ENCODE data around the gene ZNF835.

Gene ZNF835

GRCh38 chr19:56670401-56670960, 1.1 kb downstream of the ZNF835 start (continued):
- no peak for TF ChIP-seq CREB5 (CRISPR knock-in tag; IDR thresholded peaks at IDR 0.05; ENCODE audit: low read depth)
- no peak for TF ChIP-seq ZNF70 (CRISPR knock-in tag; IDR thresholded peaks at IDR 0.05)

GRCh38 chr19:56668676-56669075, 2.9 kb downstream of the ZNF835 start:
- no peak for ATAC-seq
- TF ChIP-seq TSHZ2 (CRISPR knock-in tag; IDR thresholded peaks at IDR 0.05) (no peak), SNAI2 (CRISPR knock-in tag; IDR thresholded peaks at IDR 0.05) (no peak), BACH2 (CRISPR knock-in tag; IDR thresholded peaks at IDR 0.05; ENCODE audit: borderline replicate concordance) (no peak), CSRNP3 (CRISPR knock-in tag; IDR thresholded peaks at IDR 0.05) (no peak), CREB5 (CRISPR knock-in tag; IDR thresholded peaks at IDR 0.05; ENCODE audit: low read depth) (no peak), ISL1 (CRISPR knock-in tag; IDR thresholded peaks at IDR 0.05) (no peak), ZC3H10 (CRISPR knock-in tag; IDR thresholded peaks at IDR 0.05) (no peak), CSDC2 (CRISPR knock-in tag; IDR thresholded peaks at IDR 0.05) (no peak), PPARA (CRISPR knock-in tag; IDR thresholded peaks at IDR 0.05; ENCODE audit: borderline replicate concordance) (no peak), PATZ1 (CRISPR knock-in tag; IDR thresholded peaks at IDR 0.05; ENCODE audit: borderline replicate concordance) (no peak), ESRRG (CRISPR knock-in tag; IDR thresholded peaks at IDR 0.05) (no peak)

GRCh38 chr19:56667311-56667870, 4.2 kb downstream of the ZNF835 start:
- no peak for ATAC-seq
- TF ChIP-seq ZNF8 (CRISPR knock-in tag; IDR thresholded peaks at IDR 0.05) (no peak), ZNF565 (CRISPR knock-in tag; conservative IDR thresholded peaks at IDR 0.05; ENCODE audit: low read depth) (no peak), TCF4 (CRISPR knock-in tag; IDR thresholded peaks at IDR 0.05; ENCODE audit: borderline replicate concordance) (no peak), SNAI2 (CRISPR knock-in tag; IDR thresholded peaks at IDR 0.05) (no peak), POU6F1 (CRISPR knock-in tag; IDR thresholded peaks at IDR 0.05; ENCODE audit: borderline replicate concordance, low read depth) (no peak), ISL1 (CRISPR knock-in tag; IDR thresholded peaks at IDR 0.05) (no peak), PATZ1 (CRISPR knock-in tag; IDR thresholded peaks at IDR 0.05; ENCODE audit: borderline replicate concordance) (no peak), PPARA (CRISPR knock-in tag; IDR thresholded peaks at IDR 0.05; ENCODE audit: borderline replicate concordance) (no peak), CSDC2 (CRISPR knock-in tag; IDR thresholded peaks at IDR 0.05) (no peak), TSHZ2 (CRISPR knock-in tag; IDR thresholded peaks at IDR 0.05) (no peak)

Data from SK-N-SH treated with all-trans-retinoic acid at 6 μM for 48 hours (cell line).